Measurements from ENCODE around the gene SIGLEC11. TPM values are rescaled to one million over a fixed set of nuclear protein-coding genes. Genes with fewer than 3 reads are reported as not detected.

Gene SIGLEC11
- polyA plus RNA-seq, 1 of the 3 experiments (the other 2 are of a cell fraction) = not detected

DNA sequence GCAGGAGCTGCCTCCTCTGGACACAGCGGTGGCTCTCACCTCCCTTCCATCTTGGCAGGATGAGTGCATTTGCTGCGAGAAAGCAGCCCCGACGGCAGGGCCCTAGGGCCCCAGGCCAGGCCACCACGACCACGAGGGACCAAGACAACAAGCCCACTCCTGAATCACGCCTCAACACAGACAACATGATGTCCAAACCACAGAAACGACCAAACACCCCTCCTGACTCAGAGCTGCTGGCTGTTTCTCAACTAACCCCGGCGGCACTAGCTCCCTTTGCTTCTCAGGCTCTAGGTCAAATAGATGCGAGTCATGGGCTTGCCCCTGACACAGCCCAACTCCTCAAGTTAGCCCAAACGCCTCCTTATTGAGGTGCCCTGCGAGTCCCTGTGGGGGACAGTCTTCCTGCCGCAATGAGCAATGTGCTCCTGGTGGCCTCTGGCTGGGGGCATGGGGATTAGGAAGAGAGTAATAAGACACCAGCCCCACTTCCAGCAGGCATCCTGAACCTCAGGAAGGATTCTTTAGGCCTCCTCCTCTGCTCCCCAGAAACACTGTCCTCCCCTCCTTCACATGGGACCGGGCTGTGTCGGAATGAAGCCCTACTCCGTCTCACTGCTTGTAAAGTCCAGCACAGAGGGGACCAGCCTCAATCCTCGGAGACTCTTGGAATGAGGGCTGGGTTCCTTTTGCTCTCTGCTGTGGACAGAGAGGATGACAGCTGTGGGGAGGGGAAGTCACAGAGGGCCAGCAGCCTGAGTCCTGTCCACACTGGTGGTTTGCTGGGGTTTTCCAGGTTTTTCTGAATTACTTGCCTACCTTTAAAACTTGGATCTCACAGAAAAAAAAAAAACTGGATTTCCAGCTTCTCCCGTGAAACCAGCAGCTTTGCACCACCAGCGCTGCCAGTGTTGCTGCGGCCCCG is 38.8 kb downstream of the SIGLEC11 start (continued):
- TF ChIP-seq, protein P1, sequence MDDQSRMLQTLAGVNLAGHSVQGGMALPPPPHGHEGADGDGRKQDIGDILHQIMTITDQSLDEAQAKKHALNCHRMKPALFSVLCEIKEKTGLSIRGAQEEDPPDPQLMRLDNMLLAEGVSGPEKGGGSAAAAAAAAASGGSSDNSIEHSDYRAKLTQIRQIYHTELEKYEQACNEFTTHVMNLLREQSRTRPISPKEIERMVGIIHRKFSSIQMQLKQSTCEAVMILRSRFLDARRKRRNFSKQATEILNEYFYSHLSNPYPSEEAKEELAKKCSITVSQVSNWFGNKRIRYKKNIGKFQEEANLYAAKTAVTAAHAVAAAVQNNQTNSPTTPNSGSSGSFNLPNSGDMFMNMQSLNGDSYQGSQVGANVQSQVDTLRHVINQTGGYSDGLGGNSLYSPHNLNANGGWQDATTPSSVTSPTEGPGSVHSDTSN (IDR thresholded peaks at IDR 0.05) = no peak
- TF ChIP-seq, protein P2, sequence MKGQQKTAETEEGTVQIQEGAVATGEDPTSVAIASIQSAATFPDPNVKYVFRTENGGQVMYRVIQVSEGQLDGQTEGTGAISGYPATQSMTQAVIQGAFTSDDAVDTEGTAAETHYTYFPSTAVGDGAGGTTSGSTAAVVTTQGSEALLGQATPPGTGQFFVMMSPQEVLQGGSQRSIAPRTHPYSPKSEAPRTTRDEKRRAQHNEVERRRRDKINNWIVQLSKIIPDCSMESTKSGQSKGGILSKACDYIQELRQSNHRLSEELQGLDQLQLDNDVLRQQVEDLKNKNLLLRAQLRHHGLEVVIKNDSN (IDR thresholded peaks at IDR 0.05; ENCODE audit: borderline replicate concordance, low read depth) = no peak
- TF ChIP-seq SMC3 (IDR thresholded peaks at IDR 0.05; ENCODE audit: low read depth, low read length) = no peak

DNA sequence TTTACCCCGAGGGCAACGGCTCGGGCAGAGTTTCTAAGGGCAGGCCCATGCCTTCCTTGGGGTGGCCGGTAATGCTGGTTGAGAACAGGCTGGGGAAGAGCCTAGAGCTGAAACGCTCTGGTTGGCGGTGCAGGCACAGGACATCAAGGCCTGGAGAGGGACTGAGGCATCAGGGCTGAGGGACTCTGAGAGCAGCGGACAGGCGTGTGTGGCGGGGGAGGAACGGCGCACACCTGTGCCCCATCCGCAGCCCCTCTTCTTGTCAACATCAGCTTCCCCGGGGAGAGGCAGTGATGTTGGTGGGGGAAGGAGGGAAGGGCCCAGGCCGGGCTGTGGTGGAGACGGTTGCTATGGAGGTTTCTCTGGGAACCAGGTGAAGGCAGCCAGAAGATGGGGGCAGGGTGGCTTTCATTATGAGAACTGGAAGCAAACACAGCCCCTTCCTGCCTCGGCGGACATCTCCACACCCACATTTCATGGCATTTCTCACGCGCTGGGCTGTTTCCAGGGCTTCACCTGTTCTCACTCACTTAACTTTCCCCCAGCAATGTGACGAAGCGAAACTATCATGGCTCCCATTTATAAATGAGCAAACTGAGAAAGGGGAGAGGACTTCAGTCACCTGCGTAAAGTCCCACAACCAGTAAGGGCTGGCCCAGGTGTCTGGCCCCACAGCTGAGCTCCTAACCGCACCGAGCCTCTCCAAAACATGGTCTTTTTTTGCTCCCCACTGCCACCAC is 40.2 kb downstream of the SIGLEC11 start:
- H3K4me1 ChIP-seq (ENCODE audit: control insufficient read depth in 1 of 2, insufficient read depth in 2 of 2, low read depth in 1 of 2, low read length in 1 of 2) = no peaks in the 10 kb centered on the region; a peak in 1 of 4 replicates
- H2AFZ ChIP-seq (ENCODE audit: low read depth) = no peak overlapping the region
- no peaks in the 10 kb centered on the region for H3K9me2 ChIP-seq
- TF ChIP-seq, protein P2 (IDR thresholded peaks at IDR 0.05; ENCODE audit: borderline replicate concordance, low read depth) = no peak
- TF ChIP-seq TCF12 (IDR thresholded peaks at IDR 0.05) (no peak), NRF1 (IDR thresholded peaks at IDR 0.05; ENCODE audit: low read depth, low read length) (no peak), GABPA (IDR thresholded peaks at IDR 0.05; ENCODE audit: low read depth) (no peak), REST (IDR thresholded peaks at IDR 0.05; ENCODE audit: low read depth, low read length) (no peak), YY1 (IDR thresholded peaks at IDR 0.05; ENCODE audit: low read depth) (no peak), JUND (IDR thresholded peaks at IDR 0.05) (no peak), TEAD4 (IDR thresholded peaks at IDR 0.05; ENCODE audit: borderline replicate concordance, insufficient read depth) (no peak), MAX (IDR thresholded peaks at IDR 0.05; ENCODE audit: low read depth) (no peak)
- ChIA-PET POLR2A (no interaction called here), CTCF (interaction anchor here (1.1 kb wide), 1 partner anchor 30 kb away, joined by 4 read pairs; no protein-coding TSS in a partner anchor)
- no peaks in the 10 kb centered on the region for H3K9me3 ChIP-seq
- DNase-seq = no peak
- no peak overlapping the region for H3K4me3 ChIP-seq (ENCODE audit: low read depth in 2 of 2, low read length in 1 of 2)
- H3K79me2 ChIP-seq (ENCODE audit: insufficient read depth) = peaks cover 90% of the 10 kb centered on the region
- no peaks in the 10 kb centered on the region for H3F3A ChIP-seq (replicated peaks; ENCODE audit: insufficient read depth)
- H3K27ac ChIP-seq (ENCODE audit: low read depth in 2 of 2, low read length in 1 of 2) = no peak overlapping the region
- no peaks in the 10 kb centered on the region for H3K27me3 ChIP-seq (ENCODE audit: insufficient read depth)
- no peak overlapping the region for H3K4me2 ChIP-seq
- 95% methylated on average over 24 of the region's 24 CpGs for WGBS (ENCODE audit: low lambda C conversion rate)
- no peak overlapping the region for H3K9ac ChIP-seq
- peaks cover 48% of the 10 kb centered on the region; the same call in 1 of the 2 replicates for H4K20me1 ChIP-seq (ENCODE audit: insufficient read depth)
- peaks cover 6 to 30% of the 10 kb centered on the region in 2 experiments for H3K36me3 ChIP-seq (replicated peaks in 1 of 2; ENCODE audit: control insufficient read depth in 1 of 2, insufficient read depth in 2 of 2, low read length in 1 of 2)

All from SK-N-SH (cell line).